Muscle of arm (tissue), 14 donors: ENCODE data around the gene CCDC71L. TPM values are rescaled to one million over a fixed set of nuclear protein-coding genes. Genes with fewer than 3 reads are reported as not detected.
A peak's percentile ranks its signal among the peaks of the same experiment; 100 is the strongest.
"Not testable (repeated sequence)": the region's sequence is repeated elsewhere in the genome, so short reads cannot be mapped to it uniquely, and the experiment has no call there.

ENCODE experiments used
- DNase-seq: peaks from one replicate; pipeline ENCODE4 v3.0.0-alpha.2; 2013
- long read RNA-seq, 11 donors: transcript quantifications; one replicate each; lab custom pipeline, GENCODE V29; 2026
- polyA plus RNA-seq, 12 donors: library from polyadenylated mRNA; unstranded; fragments of 120-200 nt; gene quantifications; one replicate each; pipeline ENCODE4 v1.2.1, GENCODE V29; 2013; ENCODE audit not compliant: insufficient read length in 12 of 12

The CCDC71L gene
- polyA plus RNA-seq, result 1 to 10 TPM in 11 of 12 donors, not detected in 1; 2.6 to 7.2 (median 4.0) TPM
- long read RNA-seq, donor 1, full-length matches to known transcripts, result 26 of 26 reads
- long read RNA-seq, donor 1, partial matches to known transcripts, result 0 of 26 reads
- long read RNA-seq, donor 1, other reads (novel, unspliced or antisense), result 0 of 26 reads
- long read RNA-seq, donor 2, full-length matches to known transcripts, result 6 of 6 reads
- long read RNA-seq, donor 2, partial matches to known transcripts, result 0 of 6 reads
- long read RNA-seq, donor 2, other reads (novel, unspliced or antisense), result 0 of 6 reads
- long read RNA-seq, donor 3, full-length matches to known transcripts, result 1 of 1 reads
- long read RNA-seq, donor 3, partial matches to known transcripts, result 0 of 1 reads
- long read RNA-seq, donor 3, other reads (novel, unspliced or antisense), result 0 of 1 reads
- long read RNA-seq, donor 4, full-length matches to known transcripts, result 2 of 2 reads
- long read RNA-seq, donor 4, partial matches to known transcripts, result 0 of 2 reads
- long read RNA-seq, donor 4, other reads (novel, unspliced or antisense), result 0 of 2 reads
- long read RNA-seq, donor 5, full-length matches to known transcripts, result 8 of 8 reads
- long read RNA-seq, donor 5, partial matches to known transcripts, result 0 of 8 reads
- long read RNA-seq, donor 5, other reads (novel, unspliced or antisense), result 0 of 8 reads
- long read RNA-seq, donor 6, full-length matches to known transcripts, result 1 of 1 reads
- long read RNA-seq, donor 6, partial matches to known transcripts, result 0 of 1 reads
- long read RNA-seq, donor 6, other reads (novel, unspliced or antisense), result 0 of 1 reads
- long read RNA-seq, donor 7, full-length matches to known transcripts, result 4 of 4 reads
- long read RNA-seq, donor 7, partial matches to known transcripts, result 0 of 4 reads
- long read RNA-seq, donor 7, other reads (novel, unspliced or antisense), result 0 of 4 reads
- long read RNA-seq, donor 8, full-length matches to known transcripts, result 7 of 7 reads
- long read RNA-seq, donor 8, partial matches to known transcripts, result 0 of 7 reads
- long read RNA-seq, donor 8, other reads (novel, unspliced or antisense), result 0 of 7 reads
- long read RNA-seq, donor 9, full-length matches to known transcripts, result 5 of 5 reads
- long read RNA-seq, donor 9, partial matches to known transcripts, result 0 of 5 reads
- long read RNA-seq, donor 9, other reads (novel, unspliced or antisense), result 0 of 5 reads
- long read RNA-seq, donor 10, full-length matches to known transcripts, result 3 of 3 reads
- long read RNA-seq, donor 10, partial matches to known transcripts, result 0 of 3 reads
- long read RNA-seq, donor 10, other reads (novel, unspliced or antisense), result 0 of 3 reads
- long read RNA-seq, donor 11, full-length matches to known transcripts, result 2 of 2 reads
- long read RNA-seq, donor 11, partial matches to known transcripts, result 0 of 2 reads
- long read RNA-seq, donor 11, other reads (novel, unspliced or antisense), result 0 of 2 reads

DNA sequence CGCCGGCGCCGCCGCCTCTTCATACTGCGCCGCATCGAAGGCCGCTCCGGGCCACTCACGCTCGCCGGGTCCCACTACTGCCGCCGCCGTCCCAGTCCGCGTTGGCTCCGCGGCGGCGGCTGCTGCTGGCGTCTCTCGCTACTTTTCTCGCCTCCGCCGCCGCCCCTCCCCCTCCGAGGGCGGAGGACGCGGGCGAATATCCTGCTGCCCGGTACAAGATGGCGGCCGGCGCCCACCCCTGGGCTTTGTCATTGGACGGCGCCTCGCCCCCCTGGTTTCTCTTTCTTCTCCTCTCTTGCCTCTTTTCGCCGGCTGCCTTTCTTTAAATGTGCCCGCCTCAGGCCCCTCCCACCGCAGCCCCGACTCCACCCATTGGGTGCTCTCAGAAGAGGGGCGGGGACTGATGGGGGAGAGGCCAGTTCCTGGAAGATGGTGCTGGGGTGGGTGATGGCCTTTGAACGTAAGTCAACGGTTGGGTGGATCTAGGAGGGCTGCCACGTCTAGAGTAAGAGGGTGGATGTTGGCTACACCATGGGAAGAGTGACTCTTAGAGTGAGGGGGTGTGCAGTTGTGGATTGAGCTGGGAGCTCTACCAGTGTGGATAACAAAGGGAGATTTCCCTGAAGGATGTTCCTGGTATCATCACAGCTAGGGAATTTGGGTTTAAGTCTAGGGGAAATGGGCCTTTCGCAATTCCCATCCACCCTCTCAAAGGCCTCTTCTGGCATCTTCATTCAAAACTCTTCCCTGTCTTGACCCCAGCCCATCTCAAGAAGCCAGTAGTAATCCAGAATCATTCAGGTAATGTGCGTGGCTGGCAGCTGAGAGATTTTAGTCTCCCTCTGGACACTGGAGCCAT lies at the start of gene CCDC71L:
CCDC71L (minus strand) TSS at position 297 of the 859 bp plus-strand sequence; CDS start at position 35, 262 bp downstream.
- DNase-seq, result peak; percentile 84

DNA sequence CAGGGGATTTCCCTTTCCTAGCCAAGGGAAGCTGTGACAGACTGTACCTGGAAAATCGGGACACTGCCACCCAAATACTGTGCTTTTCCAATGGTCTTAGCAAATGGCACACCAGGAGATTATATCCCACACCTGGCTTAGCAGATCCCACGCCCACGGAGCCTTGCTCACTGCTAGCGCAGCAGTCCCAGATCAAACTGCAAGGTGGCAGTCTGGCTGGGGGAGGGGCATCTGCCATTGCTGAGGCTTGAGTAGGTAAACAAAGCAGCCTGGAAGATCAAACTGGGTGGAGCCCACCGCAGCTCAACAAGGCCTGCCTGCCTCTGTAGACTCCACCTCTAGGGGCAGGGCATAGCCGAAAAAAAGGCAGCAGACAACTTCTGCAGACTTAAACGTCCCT lies 48.6 kb upstream of the CCDC71L start:
- not testable (repeated sequence) for DNase-seq

DNA sequence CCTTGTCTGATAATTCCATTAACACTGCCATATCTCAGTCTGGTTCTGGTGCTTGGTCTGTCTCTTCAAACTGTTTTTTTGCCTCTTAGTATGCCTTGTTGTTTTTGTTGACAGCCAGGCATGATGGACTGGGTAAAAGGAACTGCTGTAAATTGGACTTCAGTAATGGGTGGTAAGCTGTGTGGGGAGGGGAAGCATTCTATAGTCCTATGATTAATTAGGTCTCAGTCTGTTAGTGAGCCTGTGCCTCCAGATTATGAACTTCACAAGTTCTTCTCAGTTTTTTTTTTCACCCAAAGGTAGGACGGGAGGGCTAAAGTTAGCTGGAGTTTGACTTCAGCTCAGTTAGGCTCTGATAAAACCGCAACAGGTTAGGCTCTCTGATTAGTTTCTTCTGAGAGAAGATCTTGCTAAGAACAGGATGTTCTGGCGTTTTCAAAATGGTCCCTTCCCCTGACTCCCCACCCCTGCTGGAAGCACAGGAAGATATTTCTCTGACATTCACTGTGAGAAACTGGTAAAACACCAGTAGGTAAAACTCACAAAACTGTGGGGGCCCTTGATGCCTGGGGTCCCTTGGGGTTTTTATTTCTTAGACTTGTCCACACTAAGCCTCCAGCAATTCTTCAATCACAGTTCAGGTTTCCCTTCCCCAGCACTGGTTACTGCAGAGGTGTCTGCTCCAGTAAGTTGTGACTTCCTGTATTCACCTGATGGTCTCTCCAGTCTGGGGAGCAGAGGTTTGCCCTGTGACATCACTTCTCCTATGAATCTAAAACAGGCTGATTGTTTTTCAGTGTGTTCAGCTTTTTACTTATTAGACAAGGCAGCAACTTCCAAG lies 43.3 kb upstream of the CCDC71L start:
- DNase-seq, result no peak

DNA sequence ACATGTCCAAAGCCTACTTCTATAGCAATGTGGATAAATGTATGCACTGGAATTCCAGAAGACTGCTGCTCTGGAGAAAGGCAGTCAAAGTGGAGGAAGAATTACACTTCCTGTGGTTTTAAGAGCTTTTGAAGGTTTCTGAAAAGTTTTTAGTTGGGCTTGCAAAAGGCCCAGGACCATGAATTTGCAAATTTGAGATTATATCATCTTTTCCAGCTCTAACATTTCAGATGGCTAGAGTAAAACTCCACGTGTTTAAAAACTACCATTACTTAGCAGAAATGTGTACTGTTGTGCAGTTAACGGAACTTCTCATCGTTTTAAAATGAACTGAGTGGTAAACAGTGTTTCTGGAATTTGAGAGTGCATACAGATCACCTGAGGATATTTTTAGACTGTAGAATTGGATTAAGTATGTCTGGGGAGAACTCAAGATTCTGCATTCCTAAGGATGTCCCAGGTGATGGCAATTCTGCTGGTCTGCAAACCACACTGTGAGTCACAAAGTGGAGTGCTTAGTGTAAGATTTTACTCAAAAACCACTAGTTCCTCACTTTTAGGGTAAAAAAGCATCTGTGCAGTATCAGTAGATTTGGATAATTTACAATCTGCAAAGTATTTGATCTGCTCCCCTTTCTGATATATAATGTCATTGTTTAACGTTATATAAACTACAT lies 32.9 kb upstream of the CCDC71L start:
- no peak for DNase-seq

DNA sequence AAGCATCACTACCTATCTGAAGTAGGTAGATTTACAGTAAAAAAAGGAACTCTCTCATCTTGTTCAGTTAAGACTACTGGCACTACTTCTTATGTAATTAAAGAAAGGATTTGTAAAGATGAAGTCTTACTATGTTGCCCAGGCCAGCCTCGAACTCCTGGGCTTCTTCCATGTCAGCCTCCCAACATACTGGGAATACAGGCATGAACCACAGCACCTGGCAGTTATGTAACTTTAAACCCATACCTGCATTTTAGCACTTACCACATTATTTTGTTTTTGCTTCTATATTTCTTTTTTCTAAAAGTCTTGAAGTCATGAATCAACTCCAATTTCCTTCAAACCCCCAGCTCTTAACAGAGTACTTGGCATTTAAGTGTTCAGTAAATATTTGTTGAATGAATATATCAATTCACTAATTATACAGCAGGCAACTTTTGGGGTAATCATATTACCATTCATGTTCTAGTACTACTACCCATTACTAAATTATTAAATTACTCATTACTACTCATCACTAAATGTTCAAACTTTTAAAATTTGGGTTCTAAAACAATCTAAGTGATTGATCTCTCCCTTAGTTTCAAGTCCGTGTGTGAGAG lies 31.6 kb upstream of the CCDC71L start:
- no peak for DNase-seq

DNA sequence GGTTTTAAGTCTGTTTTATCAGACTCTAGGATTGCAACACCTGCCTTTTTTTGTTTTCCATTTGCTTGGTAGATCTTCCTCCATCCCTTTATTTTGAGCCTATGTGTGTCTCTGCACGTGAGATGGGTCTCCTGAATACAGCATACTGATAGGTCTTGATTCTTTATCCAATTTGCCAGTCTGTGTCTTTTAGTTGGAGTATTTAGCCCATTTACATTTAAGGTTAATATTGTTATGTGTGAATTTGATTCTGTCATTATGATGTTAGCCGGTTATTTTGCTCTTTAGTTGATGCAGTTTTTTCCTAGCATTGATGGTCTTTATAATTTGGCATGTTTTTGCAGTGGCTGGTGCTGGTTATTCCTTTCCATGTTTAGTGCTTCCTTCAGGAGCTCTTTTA lies 27.2 kb upstream of the CCDC71L start:
- not testable (repeated sequence) for DNase-seq

DNA sequence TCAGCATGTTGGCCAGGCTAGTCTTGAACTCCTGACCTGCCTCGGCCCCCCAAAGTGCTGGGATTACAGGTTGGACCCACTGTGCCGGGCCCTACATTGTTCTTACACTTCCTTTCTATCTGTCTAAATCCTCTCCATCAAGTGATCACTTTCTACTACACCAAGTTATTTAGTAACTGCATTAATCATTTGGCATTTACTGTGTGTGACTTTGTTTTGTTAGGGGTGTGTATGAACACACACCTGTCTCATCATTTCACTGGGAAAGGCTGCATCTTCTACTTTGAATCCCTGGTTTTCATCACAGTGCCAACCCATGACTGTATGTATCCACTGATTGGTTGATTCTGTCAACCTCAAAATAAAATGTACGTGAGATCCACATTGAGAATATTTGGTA lies 23.0 kb upstream of the CCDC71L start:
- no peak for DNase-seq

DNA sequence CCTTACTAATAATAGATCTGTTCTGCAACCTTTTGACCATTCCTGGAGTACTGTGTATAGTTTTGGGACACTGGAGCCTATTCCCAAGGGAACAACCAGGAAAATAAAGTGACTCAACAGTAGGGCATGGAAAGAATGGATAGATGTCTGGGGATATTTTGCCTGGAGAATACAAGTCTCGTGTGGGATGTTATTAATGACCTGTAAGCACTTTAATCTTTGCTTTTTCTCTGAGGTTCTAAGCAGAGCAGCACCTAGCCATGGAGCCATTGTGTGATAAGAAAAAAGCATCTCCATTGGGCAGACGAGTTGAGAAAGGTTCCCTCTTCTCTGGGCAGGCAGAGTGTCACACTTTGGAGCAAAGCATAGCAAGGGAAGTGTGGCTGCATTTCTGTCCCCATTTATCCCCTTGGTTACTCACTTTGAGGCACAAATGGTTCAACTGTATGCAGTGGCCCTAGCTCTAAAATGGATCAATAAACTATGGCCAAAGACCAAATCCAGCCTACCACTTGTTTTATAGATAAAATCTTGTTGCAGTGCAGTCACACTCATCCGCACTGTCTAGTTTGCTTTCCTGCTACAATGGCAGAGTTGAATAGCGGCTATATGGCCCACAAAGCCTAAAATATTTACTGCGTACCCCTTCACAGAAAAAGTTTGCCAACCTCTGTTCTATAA lies 21.0 kb upstream of the CCDC71L start:
- no peak for DNase-seq

DNA sequence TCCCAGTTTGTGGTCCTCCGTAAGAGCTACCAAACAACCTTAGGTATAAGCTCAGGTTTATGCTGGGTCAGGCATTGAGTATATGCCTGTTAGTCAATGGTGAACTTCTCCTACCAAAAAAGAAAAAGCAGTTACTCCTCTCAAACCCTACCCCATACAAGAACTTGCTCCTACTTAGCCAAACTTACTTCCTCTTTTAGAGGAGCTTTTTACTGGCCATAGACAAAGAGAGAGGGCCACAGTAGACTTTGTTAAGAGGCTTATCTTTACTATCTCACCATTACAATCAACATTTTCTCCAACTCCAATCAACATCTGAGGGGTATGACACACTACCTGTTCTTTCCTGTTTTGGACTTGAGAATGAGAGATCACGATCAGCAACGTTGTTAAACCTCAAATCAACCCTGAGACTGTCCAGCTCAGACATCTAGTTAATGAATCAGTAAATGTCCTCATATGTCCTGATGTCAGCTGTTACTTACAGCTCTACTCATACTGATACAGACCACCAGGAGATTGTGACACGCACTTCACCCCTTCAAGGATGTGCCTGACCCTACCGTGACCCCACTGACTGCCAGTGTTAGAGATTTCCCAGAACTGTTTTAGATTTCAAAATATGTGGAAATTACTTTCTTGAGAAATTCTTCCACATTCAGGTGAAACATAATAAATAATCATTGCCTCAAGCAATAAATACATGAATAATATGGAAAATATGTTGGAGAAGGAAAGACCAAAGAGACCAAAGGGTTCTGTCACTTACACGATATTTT lies 18.4 kb upstream of the CCDC71L start:
- DNase-seq, result no peak

DNA sequence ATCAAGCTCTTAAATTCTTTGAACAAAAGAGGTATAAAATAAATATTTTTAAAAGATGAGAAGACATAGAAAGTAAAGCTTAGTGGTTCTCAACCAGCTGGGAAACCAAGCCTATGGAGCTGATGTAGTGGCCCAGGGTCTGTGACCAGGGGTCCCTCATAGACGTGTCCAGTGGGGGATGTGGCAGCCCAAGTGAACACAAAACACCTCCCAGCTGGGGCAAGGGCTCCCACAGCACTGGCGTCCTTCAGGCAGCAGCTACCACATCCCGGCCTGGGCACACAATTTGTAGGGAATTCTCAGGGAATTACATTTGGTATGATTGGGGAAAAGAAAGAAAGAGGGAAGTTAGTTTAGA lies 17.8 kb upstream of the CCDC71L start:
- no peak for DNase-seq

DNA sequence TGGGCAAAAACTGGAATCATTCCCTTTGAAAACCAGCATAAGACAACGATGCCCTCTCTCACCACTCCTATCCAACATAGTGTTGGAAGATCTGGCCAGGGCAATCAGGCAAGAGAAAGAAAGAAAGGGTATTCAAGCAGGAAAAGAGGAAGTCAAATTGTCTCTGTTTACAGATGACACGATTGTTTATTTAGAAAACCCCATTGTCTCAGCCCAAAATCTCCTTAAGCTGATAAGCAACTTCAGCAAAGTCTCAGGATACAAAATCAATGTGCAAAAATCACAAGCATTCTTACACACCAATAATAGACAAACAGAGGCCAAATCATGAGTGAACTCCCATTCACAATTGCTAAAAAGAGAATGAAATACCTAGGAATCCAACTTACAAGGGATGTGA lies 15.5 kb upstream of the CCDC71L start:
- not testable (repeated sequence) for DNase-seq

DNA sequence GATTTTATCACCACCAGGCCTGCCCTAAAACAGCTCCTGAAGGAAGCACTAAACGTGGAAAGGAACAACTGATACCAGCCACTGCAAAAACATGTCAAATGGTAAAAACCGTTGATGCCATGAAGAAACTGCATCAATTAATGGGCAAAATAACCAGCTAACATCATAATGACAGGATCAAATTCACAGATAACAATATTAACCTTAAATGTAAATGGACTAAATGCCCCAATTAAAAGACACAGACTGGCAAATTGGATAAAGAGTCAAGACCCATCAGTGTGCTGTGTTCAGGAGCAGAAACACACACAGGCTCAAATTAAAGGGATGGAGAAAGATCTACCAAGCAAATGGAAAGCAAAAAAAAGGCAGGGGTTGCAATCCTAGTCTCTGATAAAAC lies 12.7 kb upstream of the CCDC71L start:
- not testable (repeated sequence) for DNase-seq

DNA sequence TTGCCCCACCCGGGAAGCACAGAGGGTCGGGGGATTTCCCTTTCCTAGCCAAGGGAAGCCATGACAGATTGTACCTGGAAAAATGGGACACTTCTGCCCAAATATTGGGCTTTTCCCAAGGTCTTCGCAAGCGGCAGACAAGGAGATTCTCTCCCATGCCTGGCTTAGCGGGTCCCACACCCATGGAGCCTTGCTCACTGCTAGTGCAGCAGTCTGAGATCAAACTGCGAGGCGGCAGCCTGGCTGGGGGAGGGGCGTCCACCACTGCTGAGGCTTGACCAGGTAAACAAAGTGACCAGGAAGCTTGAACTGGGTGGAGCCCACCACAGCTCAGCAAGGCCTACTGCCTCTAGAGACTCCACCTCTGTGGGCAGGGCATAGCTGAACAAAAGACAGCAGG lies 11.0 kb upstream of the CCDC71L start:
- DNase-seq, result not testable (repeated sequence)

DNA sequence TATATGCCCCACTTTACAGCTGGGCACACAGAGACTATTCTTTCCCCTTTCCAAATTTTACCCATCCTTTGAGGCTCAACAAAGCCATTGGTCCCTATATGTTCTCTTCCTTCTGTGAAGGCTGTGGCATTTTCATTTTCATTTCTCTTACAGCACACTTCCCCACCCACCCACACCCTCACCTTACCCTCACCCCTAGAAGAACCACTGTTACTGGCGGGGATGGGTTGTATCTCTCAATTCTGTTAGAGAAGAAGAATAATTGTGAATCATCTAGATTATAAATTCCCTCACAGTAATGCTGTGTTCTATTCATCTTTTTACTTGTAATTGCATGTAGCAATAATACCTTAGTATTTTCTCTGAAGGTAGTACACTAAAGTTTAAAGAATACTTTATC lies 10.2 kb upstream of the CCDC71L start:
- no peak for DNase-seq

DNA sequence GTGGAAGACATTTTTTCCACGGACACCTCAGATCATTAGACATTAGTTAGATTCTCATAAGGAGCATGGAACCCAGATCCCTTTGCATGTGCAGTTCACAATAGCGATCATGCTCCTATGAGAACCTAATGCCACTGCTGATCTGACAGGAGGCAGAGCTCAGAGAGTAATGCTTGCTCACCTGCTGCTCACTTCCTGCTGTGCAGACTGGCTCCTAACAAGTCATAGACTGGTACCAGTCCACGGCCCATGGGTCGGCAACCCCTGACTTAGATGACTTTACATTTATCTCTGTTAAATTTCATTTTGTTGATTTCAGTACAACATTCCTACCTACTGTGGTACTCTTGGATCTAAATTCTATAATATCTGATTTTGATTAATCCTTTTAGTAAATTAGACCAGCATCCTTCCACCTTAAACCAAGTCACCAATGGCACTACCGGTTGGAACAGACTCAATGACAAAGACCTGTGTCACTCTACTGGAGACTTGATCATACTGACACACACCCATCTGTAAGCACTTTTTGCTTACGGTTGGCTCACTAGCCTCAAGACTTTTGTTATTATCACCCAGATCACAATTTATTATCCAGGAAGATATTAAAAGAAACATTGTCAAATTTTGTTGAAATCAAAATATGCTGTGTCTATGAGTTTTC lies 8.0 kb upstream of the CCDC71L start:
- DNase-seq, result no peak

DNA sequence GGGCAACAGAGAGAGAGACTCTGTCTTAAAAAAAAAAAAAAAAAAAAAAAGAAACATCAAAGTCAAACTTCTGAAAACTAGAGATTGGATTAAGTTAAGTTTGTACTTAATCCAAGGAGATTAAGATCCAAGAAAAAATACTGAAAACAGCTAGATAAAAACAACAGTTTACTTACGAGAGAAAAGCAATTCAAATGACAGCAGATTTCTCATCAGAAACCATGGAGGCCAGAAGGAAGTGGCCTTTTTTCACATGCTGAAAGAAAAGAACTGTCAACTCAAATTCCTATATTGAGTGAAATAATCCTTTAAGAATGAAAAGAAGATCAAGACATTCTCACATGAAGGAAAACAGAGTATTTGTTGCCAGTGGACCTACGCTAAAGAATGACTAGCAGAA lies 5.4 kb upstream of the CCDC71L start:
- no peak for DNase-seq

DNA sequence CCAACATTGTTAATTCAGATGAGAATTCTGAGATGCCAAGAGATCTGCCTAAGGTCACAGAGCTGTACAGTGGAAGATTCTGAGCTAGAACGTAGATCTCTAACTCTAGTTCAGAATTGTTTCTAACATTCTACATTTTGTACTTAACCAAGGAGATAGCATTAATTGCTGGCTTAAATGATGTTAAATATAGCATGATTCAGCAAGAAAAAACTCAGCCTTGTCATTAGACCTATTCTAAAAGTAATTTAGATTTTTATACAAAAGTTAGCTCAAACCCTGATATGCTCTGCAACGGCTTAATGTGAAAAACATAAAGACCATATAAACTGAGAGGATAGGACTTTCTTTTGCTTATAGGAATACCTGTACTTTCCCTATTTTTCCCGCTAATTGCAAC lies 3.4 kb upstream of the CCDC71L start:
- no peak for DNase-seq
